Measurements from ENCODE around the gene MRGPRX1.

- TF ChIP-seq EZH2 (IDR thresholded peaks at IDR 0.05; ENCODE audit: borderline replicate concordance, low read depth, low read length, severe bottlenecking): no peak
- TF ChIP-seq CTCF (IDR thresholded peaks at IDR 0.05; ENCODE audit: borderline replicate concordance, extremely low read depth, low read length, poor library complexity, severe bottlenecking): no peak
These were observed 33.1 kb upstream of the MRGPRX1 start for GRCh38 chr11:18972336-18972735.

Measured in DND-41 (cell line).